Large intestine (tissue), 3 donors: ENCODE measurements around the gene TRAF3IP3. TPM values are rescaled to one million over a fixed set of nuclear protein-coding genes. Genes with fewer than 3 reads are reported as not detected.

Experiments
- DNase-seq, 2 donors: peaks; one replicate each; pipeline versions ENCODE4 v3.0.0 to v3.0.0-alpha.2; 2013
- H3K27ac ChIP-seq: one replicate; pipeline ENCODE4 v1.5.1; 2013; ENCODE audit warnings: low read length
- H3K27me3 ChIP-seq: 2 replicates; pipeline ENCODE4 v1.6.1; 2013; ENCODE audit warnings: low read length; ENCODE audit not compliant: control insufficient read depth, insufficient read depth
- H3K36me3 ChIP-seq: 2 replicates; pipeline ENCODE4 v1.6.1; 2013; ENCODE audit warnings: low read length; ENCODE audit not compliant: control insufficient read depth, insufficient read depth
- H3K4me1 ChIP-seq: one replicate; pipeline ENCODE4 v1.6.1; 2013; ENCODE audit warnings: low read length; ENCODE audit not compliant: control insufficient read depth, insufficient read depth
- H3K4me3 ChIP-seq: one replicate; pipeline ENCODE4 v1.5.1; 2013; ENCODE audit warnings: low read length
- H3K9me3 ChIP-seq: one replicate; pipeline ENCODE4 v1.6.1; 2013; ENCODE audit warnings: mild to moderate bottlenecking, low read depth, low read length, moderate library complexity; ENCODE audit not compliant: control insufficient read depth
- WGBS: methylation state at CpG from one replicate; pipeline ENCODE4 v1.1.5; 2013; ENCODE audit warnings: low lambda C conversion rate; ENCODE audit not compliant: insufficient coverage; 5-methylcytosine and 5-hydroxymethylcytosine counted together
- polyA plus RNA-seq: library from polyadenylated mRNA; unstranded; fragments of 120-200 nt; gene quantifications from one replicate; pipeline ENCODE4 v1.2.1, GENCODE V29; 2013

Gene TRAF3IP3
- polyA plus RNA-seq, 1 donor: 21.0 TPM

GRCh38 chr1:209749205-209749604, 6.6 kb upstream of the TRAF3IP3 start:
- 94% methylated on average over 2 of the region's 2 CpGs for WGBS
- Histone ChIP-seq H3K27me3 (no peaks in the 10 kb centered on the region), H3K4me3 (no peak overlapping the region), H3K36me3 (no peaks in the 10 kb centered on the region), H3K4me1 (peaks cover 16% of the 10 kb centered on the region), H3K9me3 (no peaks in the 10 kb centered on the region), H3K27ac (no peak overlapping the region)
- DNase-seq: no peak

GRCh38 chr1:209749670-209750323, 6.1 kb upstream of the TRAF3IP3 start:
- Histone ChIP-seq H3K36me3 (no peaks in the 10 kb centered on the region), H3K4me1 (peaks cover 16% of the 10 kb centered on the region), H3K9me3 (no peaks in the 10 kb centered on the region), H3K27ac (no peak overlapping the region), H3K27me3 (no peaks in the 10 kb centered on the region), H3K4me3 (no peak overlapping the region)
- 56% methylated on average over 4 of the region's 6 CpGs for WGBS
- DNase-seq: no peak

- Histone ChIP-seq H3K36me3 (no peaks in the 10 kb centered on the region), H3K27me3 (no peaks in the 10 kb centered on the region), H3K27ac (peak overlapping the region; percentile 69), H3K4me1 (peaks cover 28% of the 10 kb centered on the region), H3K4me3 (no peak overlapping the region), H3K9me3 (no peaks in the 10 kb centered on the region)
- WGBS: 43% methylated on average over 1 of the region's 5 CpGs
- DNase-seq: peak in 1 of 2 donors; percentile 62
Measured at GRCh38 chr1:209751627-209752231, 4.1 kb upstream of the TRAF3IP3 start.

GRCh38 chr1:209752890-209753289, 3.0 kb upstream of the TRAF3IP3 start:
- no peaks in the 10 kb centered on the region for H3K9me3 ChIP-seq
- WGBS: 100% methylated on average over 1 of the region's 3 CpGs
- no peak overlapping the region for H3K4me3 ChIP-seq
- no peak overlapping the region for H3K27ac ChIP-seq
- DNase-seq: no peak
- no peaks in the 10 kb centered on the region for H3K27me3 ChIP-seq
- H3K36me3 ChIP-seq: no peaks in the 10 kb centered on the region
- peaks cover 21% of the 10 kb centered on the region for H3K4me1 ChIP-seq

GRCh38 chr1:209755256-209755655, 597 bp upstream of the TRAF3IP3 start:
- DNase-seq: no peak
- peak overlapping the region; percentile 81 for H3K27ac ChIP-seq
- H3K4me3 ChIP-seq: no peak overlapping the region
- no peaks in the 10 kb centered on the region for H3K27me3 ChIP-seq
- no CpG with 5 or more reads among the region's 1 CpG for WGBS
- no peaks in the 10 kb centered on the region for H3K9me3 ChIP-seq
- H3K4me1 ChIP-seq: peaks cover 16% of the 10 kb centered on the region
- H3K36me3 ChIP-seq: no peaks in the 10 kb centered on the region

GRCh38 chr1:209756615-209757445, 977 bp downstream of the TRAF3IP3 start:
- Histone ChIP-seq H3K36me3 (no peaks in the 10 kb centered on the region), H3K4me3 (peak overlapping the region; percentile 35), H3K27ac (peak overlapping the region; percentile 81), H3K4me1 (peaks cover 13% of the 10 kb centered on the region), H3K27me3 (no peaks in the 10 kb centered on the region), H3K9me3 (no peaks in the 10 kb centered on the region)
- no CpG with 5 or more reads among the region's 5 CpGs for WGBS
- DNase-seq: no peak

- Histone ChIP-seq H3K27ac (no peak overlapping the region), H3K4me3 (no peak overlapping the region)
- WGBS: no CpG with 5 or more reads among the region's 3 CpGs
Measured at GRCh38 chr1:209758400-209758799, 2.5 kb downstream of the TRAF3IP3 start.

GRCh38 chr1:209759829-209760359, 4.0 kb downstream of the TRAF3IP3 start:
- Histone ChIP-seq H3K36me3 (no peaks in the 10 kb centered on the region), H3K27me3 (no peaks in the 10 kb centered on the region), H3K4me1 (peaks cover 13% of the 10 kb centered on the region), H3K27ac (no peak overlapping the region), H3K9me3 (no peaks in the 10 kb centered on the region), H3K4me3 (no peak overlapping the region)
- WGBS: no CpG with 5 or more reads among the region's 12 CpGs
- no peak for DNase-seq

More at GRCh38 chr1:209758400-209758799, 2.5 kb downstream of the TRAF3IP3 start:
- no peaks in the 10 kb centered on the region for H3K9me3 ChIP-seq
- no peaks in the 10 kb centered on the region for H3K27me3 ChIP-seq
- peaks cover 13% of the 10 kb centered on the region for H3K4me1 ChIP-seq
- no peaks in the 10 kb centered on the region for H3K36me3 ChIP-seq
- no peak for DNase-seq

- H3K9me3 ChIP-seq: no peaks in the 10 kb centered on the region
- no peak overlapping the region for H3K27ac ChIP-seq
- DNase-seq: no peak
- H3K4me3 ChIP-seq: no peak overlapping the region
- no peaks in the 10 kb centered on the region for H3K36me3 ChIP-seq
- no peaks in the 10 kb centered on the region for H3K27me3 ChIP-seq
- peaks cover 10% of the 10 kb centered on the region for H3K4me1 ChIP-seq
Measured at GRCh38 chr1:209761011-209761635, 5.3 kb downstream of the TRAF3IP3 start.

GRCh38 chr1:209766051-209766450, 10.2 kb downstream of the TRAF3IP3 start:
- H3K27ac ChIP-seq: peak overlapping the region; percentile 86
- peaks cover 22% of the 10 kb centered on the region for H3K4me1 ChIP-seq
- H3K4me3 ChIP-seq: no peak overlapping the region
- no peaks in the 10 kb centered on the region for H3K27me3 ChIP-seq
- DNase-seq: peak; percentile 86 to 92
- H3K9me3 ChIP-seq: peaks cover 6% of the 10 kb centered on the region
- WGBS: 0% methylated on average over 1 of the region's 2 CpGs
- peaks cover 2% of the 10 kb centered on the region for H3K36me3 ChIP-seq
